MCF 10A (cell line): Measurements from ENCODE around the gene SLC25A28. TPM values are rescaled to one million over a fixed set of nuclear protein-coding genes. Genes with fewer than 3 reads are reported as not detected.

ENCODE experiments used
- BruUV-seq: library from RNA; stranded (reverse); fragments of 400-500 nt; replicated peaks from 2 replicates; lab custom pipeline; 2021; lab: Mats Ljungman, UMichigan
- CTCF ChIA-PET: fragments of 300-600 bp; sonication (Branson Sonifier 250); formaldehyde crosslinking; extraction: SDS; loops from one replicate; lab custom pipeline; 2021; ENCODE audit warnings: antibody characterized with exemption, inconsistent platforms; lab: Yijun Ruan, JAX
- POLR2A ChIA-PET: fragments of 300-600, 350-650 bp; sonication (Branson Sonifier 250); formaldehyde crosslinking; extraction: SDS; loops from one replicate; lab custom pipeline; 2020; ENCODE audit warnings: antibody characterized with exemption, inconsistent platforms; lab: Yijun Ruan, JAX
- DNase-seq: peaks from one replicate; pipeline ENCODE4 v3.0.0-alpha.2; 2018; ENCODE audit not compliant: unreplicated experiment
- H3K27ac Mint-ChIP-seq: one replicate; pipeline ENCODE4 v1.8.0; 2022; ENCODE audit warnings: mild to moderate bottlenecking, low read depth, mixed read lengths; ENCODE audit not compliant: unreplicated experiment
- H3K27me3 Mint-ChIP-seq: one replicate; pipeline ENCODE4 v1.8.0; 2022; ENCODE audit warnings: mixed read lengths; ENCODE audit not compliant: insufficient read depth, unreplicated experiment
- H3K36me3 Mint-ChIP-seq: one replicate; pipeline ENCODE4 v1.8.0; 2022; ENCODE audit warnings: mild to moderate bottlenecking, moderate library complexity, mixed read lengths; ENCODE audit not compliant: insufficient read depth, unreplicated experiment
- H3K4me1 Mint-ChIP-seq: one replicate; pipeline ENCODE4 v1.8.0; 2022; ENCODE audit warnings: mixed read lengths; ENCODE audit not compliant: insufficient read depth, unreplicated experiment
- H3K4me3 Mint-ChIP-seq: one replicate; pipeline ENCODE4 v1.8.0; 2022; ENCODE audit warnings: mild to moderate bottlenecking, moderate library complexity, mixed read lengths; ENCODE audit not compliant: unreplicated experiment
- H3K9me3 Mint-ChIP-seq: one replicate; pipeline ENCODE4 v1.8.0; 2022; ENCODE audit warnings: mixed read lengths; ENCODE audit not compliant: unreplicated experiment
- CTCF ChIP-seq: fragments of 200-600 bp; IDR thresholded peaks from one replicate; pipeline ENCODE4 v1.8.0; 2022; ENCODE audit warnings: antibody characterized with exemption, mild to moderate bottlenecking; ENCODE audit not compliant: unreplicated experiment
- intact Hi-C: fragments of 100-400 bp; cut with micrococcal nuclease; formaldehyde crosslinking; loops from 2 replicates; pipeline ENCODE4 v1.14.1; 2022
- total RNA-seq: library from RNA; stranded (reverse); gene quantifications from 2 replicates; pipeline ENCODE4 v1.2.3, GENCODE V29; 2022

SLC25A28 gene
- total RNA-seq, 1 experiment from 2014 or later: 46.3 TPM

- no peaks in the 10 kb centered on the region for H3K9me3 Mint-ChIP-seq
- no peak overlapping the region for H3K4me3 Mint-ChIP-seq
- CTCF ChIA-PET: interaction anchor here (0.6 to 14.7 kb wide), 9 partner anchors 9 to 218 kb away, joined by 3 to 338 read pairs (median 4); partner anchors contain the start of gene GOT1
- peaks cover 4% of the 10 kb centered on the region for H3K4me1 Mint-ChIP-seq
- H3K27ac Mint-ChIP-seq: no peak overlapping the region
- intact Hi-C loops: no loop called here
- DNase-seq: no peak
- TF ChIP-seq CTCF: no peak
- H3K36me3 Mint-ChIP-seq: peaks cover 31% of the 10 kb centered on the region
- POLR2A ChIA-PET: interaction anchor here (1.6 to 15.3 kb wide), 2 partner anchors 10 to 177 kb away, joined by 7 to 283 read pairs; partner anchors contain the start of genes GOT1 and SLC25A28
- no TSS peak for BruUV-seq
- no peaks in the 10 kb centered on the region for H3K27me3 Mint-ChIP-seq
Measured at GRCh38 chr10:99610221-99610620, 10.0 kb downstream of the SLC25A28 start.

- Mint-ChIP-seq H3K4me3 (no peak overlapping the region), H3K27me3 (no peaks in the 10 kb centered on the region), H3K9me3 (no peaks in the 10 kb centered on the region), H3K27ac (no peak overlapping the region), H3K36me3 (peaks cover 24% of the 10 kb centered on the region), H3K4me1 (peaks cover 4% of the 10 kb centered on the region)
- ChIA-PET CTCF (interaction anchor here (0.6 to 14.7 kb wide), 9 partner anchors 10 to 217 kb away, joined by 3 to 338 read pairs (median 4); partner anchors contain the start of gene GOT1), POLR2A (interaction anchor here (0.9 to 15.3 kb wide), 2 partner anchors 9 to 176 kb away, joined by 3 to 283 read pairs; partner anchors contain the start of gene GOT1)
- TF ChIP-seq CTCF: no peak
- DNase-seq: no peak
- no TSS peak for BruUV-seq
- intact Hi-C loops: no loop called here
Measured at GRCh38 chr10:99609186-99609585, 11.1 kb downstream of the SLC25A28 start.

- Mint-ChIP-seq H3K27ac (no peak overlapping the region), H3K4me1 (no peaks in the 10 kb centered on the region), H3K9me3 (no peaks in the 10 kb centered on the region), H3K27me3 (no peaks in the 10 kb centered on the region), H3K36me3 (peaks cover 5% of the 10 kb centered on the region), H3K4me3 (no peak overlapping the region)
- intact Hi-C loops: no loop called here
- ChIA-PET POLR2A (interaction anchor here (0.6 kb wide), 1 partner anchor 91 kb away, joined by 4 read pairs; no protein-coding TSS in a partner anchor), CTCF (interaction anchor here (0.7 kb wide), 1 partner anchor 107 kb away, joined by 3 read pairs; no protein-coding TSS in a partner anchor)
- no peak for TF ChIP-seq CTCF
- no TSS peak for BruUV-seq
- no peak for DNase-seq
Measured at GRCh38 chr10:99605351-99605750, 14.9 kb downstream of the SLC25A28 start.

GRCh38 chr10:99604862-99605261 is 15.4 kb downstream of the SLC25A28 start:
- Mint-ChIP-seq H3K27me3 (no peaks in the 10 kb centered on the region), H3K4me3 (no peak overlapping the region), H3K27ac (no peak overlapping the region), H3K4me1 (no peaks in the 10 kb centered on the region), H3K9me3 (no peaks in the 10 kb centered on the region), H3K36me3 (no peaks in the 10 kb centered on the region)
- BruUV-seq: no TSS peak
- no peak for TF ChIP-seq CTCF
- ChIA-PET CTCF (no interaction called here), POLR2A (interaction anchor here (0.6 kb wide), 1 partner anchor 90 kb away, joined by 4 read pairs; no protein-coding TSS in a partner anchor)
- intact Hi-C loops: no loop called here
- DNase-seq: no peak
